Esophagus muscularis mucosa (tissue), 3 donors: ENCODE measurements around the gene KIAA2012.

ENCODE experiments used
- CTCF ChIP-seq, 3 experiments: fragments of 200-600 bp in 2 of 3; fragments of 450-650 bp in 1 of 3; sonication (generic) in 2 of 3; IDR thresholded peaks; one replicate each; pipeline ENCODE4 v1.5.1; 2017 to 2019; ENCODE audit warnings: antibody characterized with exemption in 3 of 3, mild to moderate bottlenecking in 2 of 3, moderate library complexity in 1 of 3
- POLR2A ChIP-seq: fragments of 450-650 bp; IDR thresholded peaks from one replicate; pipeline ENCODE4 v1.6.1; 2017; ENCODE audit warnings: antibody characterized with exemption, moderate library complexity, mild to moderate bottlenecking, low read depth
- POLR2AphosphoS5 ChIP-seq, 2 donors: sonication (generic); formaldehyde crosslinking; IDR thresholded peaks; one replicate each; pipeline ENCODE4 v1.6.1; 2017; ENCODE audit warnings: antibody characterized with exemption in 2 of 2

- no peak for TF ChIP-seq POLR2AphosphoS5 (IDR thresholded peaks at IDR 0.05)
- no peak for TF ChIP-seq CTCF (IDR thresholded peaks at IDR 0.05)
- no peak for TF ChIP-seq POLR2A
These were observed 91.4 kb downstream of the KIAA2012 start for GRCh38 chr2:202164411-202164810.
